PC-3 (cell line): Measurements from ENCODE around the gene ALG14. TPM values are rescaled to one million over a fixed set of nuclear protein-coding genes. Genes with fewer than 3 reads are reported as not detected.

Experiments used
- ATAC-seq: fragments of 200-7000 bp; cut with Tn5 transposase; 2 replicates; pipeline ENCODE4 v1.9.1; 2020; ENCODE audit warnings: mild to moderate bottlenecking, moderate library complexity
- BruUV-seq: library from RNA; stranded (reverse); fragments of 400-500 nt; replicated peaks from 2 replicates; lab custom pipeline; 2021; lab: Mats Ljungman, UMichigan
- CTCF ChIA-PET: fragments of 300-600 bp; sonication (Branson Sonifier 250); formaldehyde crosslinking; loops from one replicate; lab custom pipeline; 2022; ENCODE audit warnings: antibody characterized with exemption; lab: Charles Lee
- POLR2A ChIA-PET: fragments of 300-600 bp; sonication (Branson Sonifier 250); formaldehyde crosslinking; loops from one replicate; lab custom pipeline; 2022; ENCODE audit warnings: antibody characterized with exemption; ENCODE audit not compliant: unreplicated experiment; lab: Charles Lee
- DNase-seq: peaks from one replicate; pipeline ENCODE4 v3.0.0-alpha.2; 2015
- H2AFZ ChIP-seq: fragments of 300-600 bp; sonication (generic); 2 replicates; pipeline ENCODE4 v1.6.0; 2016; ENCODE audit warnings: antibody characterized with exemption, low read length
- H3F3A ChIP-seq: fragments of 300-600 bp; sonication (generic); one replicate; pipeline ENCODE4 v1.6.0; 2017; ENCODE audit warnings: antibody characterized with exemption, low read length, control low read depth, mild to moderate bottlenecking; ENCODE audit not compliant: unreplicated experiment
- H3K27ac ChIP-seq: fragments of 300-600 bp; sonication (generic); 2 replicates; pipeline ENCODE4 v1.5.1; 2016; ENCODE audit warnings: mild to moderate bottlenecking, low read length
- H3K27me3 ChIP-seq: fragments of 300-600 bp; sonication (generic); 2 replicates; pipeline ENCODE4 v1.6.1; 2016; ENCODE audit warnings: low read length, mixed read lengths
- H3K36me3 ChIP-seq: fragments of 300-600 bp; sonication (generic); 2 replicates; pipeline ENCODE4 v1.6.1; 2016; ENCODE audit warnings: low read depth, mixed run types, low read length, mixed read lengths
- H3K4me1 ChIP-seq: fragments of 300-600 bp; sonication (generic); 2 replicates; pipeline ENCODE4 v1.5.1; 2016; ENCODE audit warnings: low read length; ENCODE audit not compliant: insufficient read depth
- H3K4me2 ChIP-seq: fragments of 300-600 bp; sonication (generic); 2 replicates; pipeline ENCODE4 v1.6.0; 2016; ENCODE audit warnings: low read length
- H3K4me3 ChIP-seq: fragments of 300-600 bp; sonication (generic); 2 replicates; pipeline ENCODE4 v1.5.1; 2016; ENCODE audit warnings: mild to moderate bottlenecking, low read length, mixed read lengths
- H3K79me2 ChIP-seq: fragments of 300-600 bp; sonication (generic); 2 replicates; pipeline ENCODE4 v1.6.1; 2017; ENCODE audit warnings: low read length, mixed read lengths
- H3K9ac ChIP-seq: fragments of 300-600 bp; sonication (generic); 2 replicates; pipeline ENCODE4 v1.6.0; 2016; ENCODE audit warnings: mild to moderate bottlenecking, low read length
- H3K9me2 ChIP-seq: fragments of 300-600 bp; sonication (generic); replicated peaks from 2 replicates; pipeline ENCODE4 v1.6.1; 2016; ENCODE audit warnings: mixed run types, low read length, mixed read lengths
- H3K9me3 ChIP-seq: fragments of 300-600 bp; sonication (generic); 2 replicates; pipeline ENCODE4 v1.6.1; 2016; ENCODE audit warnings: low read length, mixed read lengths
- H4K20me1 ChIP-seq: fragments of 300-600 bp; sonication (generic); 2 replicates; pipeline ENCODE4 v1.6.1; 2016; ENCODE audit warnings: low read length, mixed read lengths
- EZH2 ChIP-seq: fragments of 300-600 bp; sonication (generic); IDR thresholded peaks from one replicate; pipeline ENCODE4 v1.6.1; 2017; ENCODE audit warnings: antibody characterized with exemption, mild to moderate bottlenecking, low read length; ENCODE audit not compliant: unreplicated experiment
- EZH2phosphoT487 ChIP-seq: fragments of 300-600 bp; sonication (generic); IDR thresholded peaks from 2 replicates; pipeline ENCODE4 v1.6.1; 2018; ENCODE audit warnings: mild to moderate bottlenecking, antibody characterized with exemption, low read length, borderline replicate concordance
- intact Hi-C: fragments of 100-400 bp; cut with micrococcal nuclease; formaldehyde crosslinking; loops from 2 replicates; pipeline ENCODE4 v1.9.0; 2023
- total RNA-seq: library from RNA; depleted of rRNA; stranded (reverse); fragments of >200 nt; gene quantifications from 2 replicates; pipeline ENCODE4 v1.2.3, GENCODE V29; 2014
- TF ChIP-seq, protein P1 (sequence below): fragments of 300-600 bp; sonication (generic); conservative IDR thresholded peaks from 2 replicates; pipeline ENCODE4 v1.5.1; 2017; ENCODE audit warnings: antibody characterized with exemption, low read depth, mild to moderate bottlenecking, low read length

The ALG14 gene
- total RNA-seq, 1 experiment from 2014 or later = 3.4 TPM

DNA sequence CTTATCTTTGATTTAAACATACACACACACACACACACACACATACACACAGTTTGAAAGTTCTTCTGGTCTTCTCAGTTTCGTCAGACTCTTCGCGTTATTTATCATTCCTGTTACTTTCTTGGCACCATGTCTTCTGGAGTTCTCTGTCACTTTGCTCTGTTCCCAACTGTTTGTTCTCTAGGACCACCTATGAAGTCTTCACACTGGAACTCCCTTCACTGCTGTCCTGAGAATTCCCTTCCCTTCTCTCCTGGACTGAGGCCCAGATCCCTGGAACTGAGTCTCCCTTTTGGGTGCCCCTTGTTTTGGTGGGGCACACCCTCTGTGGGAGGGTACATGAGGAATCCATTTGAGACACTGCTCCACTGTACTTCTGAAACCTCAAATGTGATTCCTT lies 30.5 kb downstream of the ALG14 start:
- no peak overlapping the region for H3K4me3 ChIP-seq
- DNase-seq (no peak), ATAC-seq (no peak)
- H3K4me1 ChIP-seq = peaks cover 34% of the 10 kb centered on the region
- ChIA-PET CTCF (interaction anchor here (0.6 to 2.3 kb wide), 15 partner anchors 110 to 528 kb away, joined by 3 to 73 read pairs (median 4); partner anchors contain the start of genes CNN3 and RWDD3), POLR2A (interaction anchor here (0.6 to 1.0 kb wide), 2 partner anchors 188 to 191 kb away, joined by 4 to 13 read pairs; partner anchors contain the start of gene RWDD3)
- no peaks in the 10 kb centered on the region for H3K9me2 ChIP-seq
- no peak overlapping the region for H3K27ac ChIP-seq
- H4K20me1 ChIP-seq = no peaks in the 10 kb centered on the region
- no peak overlapping the region for H2AFZ ChIP-seq
- H3K27me3 ChIP-seq = no peaks in the 10 kb centered on the region
- H3K9me3 ChIP-seq = no peaks in the 10 kb centered on the region
- H3K79me2 ChIP-seq = 0 out of 2 replicates have a peak, but pooled peaks cover 6% of the 10 kb centered on the region
- no peak overlapping the region for H3K4me2 ChIP-seq
- no peak overlapping the region for H3K9ac ChIP-seq
- BruUV-seq = no TSS peak
- TF ChIP-seq, protein P1, sequence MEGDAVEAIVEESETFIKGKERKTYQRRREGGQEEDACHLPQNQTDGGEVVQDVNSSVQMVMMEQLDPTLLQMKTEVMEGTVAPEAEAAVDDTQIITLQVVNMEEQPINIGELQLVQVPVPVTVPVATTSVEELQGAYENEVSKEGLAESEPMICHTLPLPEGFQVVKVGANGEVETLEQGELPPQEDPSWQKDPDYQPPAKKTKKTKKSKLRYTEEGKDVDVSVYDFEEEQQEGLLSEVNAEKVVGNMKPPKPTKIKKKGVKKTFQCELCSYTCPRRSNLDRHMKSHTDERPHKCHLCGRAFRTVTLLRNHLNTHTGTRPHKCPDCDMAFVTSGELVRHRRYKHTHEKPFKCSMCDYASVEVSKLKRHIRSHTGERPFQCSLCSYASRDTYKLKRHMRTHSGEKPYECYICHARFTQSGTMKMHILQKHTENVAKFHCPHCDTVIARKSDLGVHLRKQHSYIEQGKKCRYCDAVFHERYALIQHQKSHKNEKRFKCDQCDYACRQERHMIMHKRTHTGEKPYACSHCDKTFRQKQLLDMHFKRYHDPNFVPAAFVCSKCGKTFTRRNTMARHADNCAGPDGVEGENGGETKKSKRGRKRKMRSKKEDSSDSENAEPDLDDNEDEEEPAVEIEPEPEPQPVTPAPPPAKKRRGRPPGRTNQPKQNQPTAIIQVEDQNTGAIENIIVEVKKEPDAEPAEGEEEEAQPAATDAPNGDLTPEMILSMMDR = no peak
- TF ChIP-seq EZH2phosphoT487 = no peak
- TF ChIP-seq EZH2 = no peak
- no peaks in the 10 kb centered on the region for H3K36me3 ChIP-seq
- intact Hi-C loops = loop anchor here (2.0 to 10.0 kb wide), 6 partner anchors 60 to 507 kb away; partner anchors contain the start of genes RWDD3 and TLCD4
- H3F3A ChIP-seq = peaks cover 11% of the 10 kb centered on the region

DNA sequence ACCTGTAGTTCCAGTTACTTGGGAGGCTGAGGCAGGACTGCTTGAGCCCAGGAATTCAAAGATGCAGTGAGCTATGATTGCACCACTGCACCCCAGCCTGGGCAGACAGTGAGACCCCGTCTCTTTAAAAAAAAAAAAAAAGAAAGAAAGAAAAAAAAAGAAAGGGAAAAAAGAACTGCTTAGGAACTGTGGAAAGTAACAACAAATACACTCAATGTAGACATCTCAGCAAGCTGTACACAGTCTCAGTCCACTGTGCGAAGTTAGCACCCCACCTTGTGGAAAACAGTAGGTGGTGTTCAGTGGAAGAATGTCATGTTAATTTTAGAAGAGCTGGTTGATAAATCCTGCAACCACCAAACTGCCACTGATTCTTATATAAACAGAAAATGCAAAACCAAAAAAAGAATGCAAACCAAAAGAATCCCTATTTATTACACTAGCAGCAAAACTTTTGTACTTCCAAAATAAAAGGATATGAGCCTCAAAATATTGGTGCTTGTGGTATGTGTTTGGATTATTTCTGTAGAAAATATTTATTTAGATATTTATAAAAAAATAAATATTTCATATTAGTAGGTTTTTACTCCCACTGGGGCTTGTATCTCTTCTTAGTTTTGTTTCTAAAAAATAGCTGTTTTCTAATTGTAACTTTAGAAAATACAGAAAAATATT lies 31.1 kb downstream of the ALG14 start:
- DNase-seq = peak; percentile 81
- H3K27ac ChIP-seq = no peak overlapping the region
- no peaks in the 10 kb centered on the region for H4K20me1 ChIP-seq
- H3K27me3 ChIP-seq = no peaks in the 10 kb centered on the region
- H3K9ac ChIP-seq = peak overlapping the region; percentile 3; the same call in 1 of the 2 replicates
- H3K4me3 ChIP-seq = no peak overlapping the region
- ATAC-seq = peak; percentile 58
- H3F3A ChIP-seq = peaks cover 11% of the 10 kb centered on the region
- H2AFZ ChIP-seq = no peak overlapping the region
- ChIA-PET POLR2A (interaction anchor here (0.6 to 1.0 kb wide), 2 partner anchors 187 to 192 kb away, joined by 4 to 13 read pairs; partner anchors contain the start of gene RWDD3), CTCF (interaction anchor here (0.6 to 2.3 kb wide), 17 partner anchors 11 to 527 kb away, joined by 3 to 73 read pairs (median 4); partner anchors contain the start of genes CNN3 and RWDD3)
- no peak for TF ChIP-seq EZH2phosphoT487
- TF ChIP-seq, protein P1 = peak; percentile 94
- no peaks in the 10 kb centered on the region for H3K9me3 ChIP-seq
- H3K79me2 ChIP-seq = 0 out of 2 replicates have a peak, but pooled peaks cover 6% of the 10 kb centered on the region
- H3K9me2 ChIP-seq = no peaks in the 10 kb centered on the region
- intact Hi-C loops = loop anchor here (1.0 to 10.0 kb wide), 8 partner anchors 59 to 507 kb away; partner anchors contain the start of genes RWDD3 and TLCD4
- H3K4me1 ChIP-seq = peaks cover 34% of the 10 kb centered on the region
- H3K36me3 ChIP-seq = no peaks in the 10 kb centered on the region
- H3K4me2 ChIP-seq = peak overlapping the region; percentile 2; the same call in 1 of the 2 replicates
- BruUV-seq = no TSS peak
